ENCODE data around the gene FLVCR2. TPM values are rescaled to one million over a fixed set of nuclear protein-coding genes. Genes with fewer than 3 reads are reported as not detected.
A peak's percentile ranks its signal among the peaks of the same experiment; 100 is the strongest.

Gene FLVCR2
- total and polyA plus RNA-seq, 2 of the 13 experiments (the other 11 are each of a cell fraction or from before 2014, with no cell fraction given), result 9.9 to 10.5 TPM

DNA sequence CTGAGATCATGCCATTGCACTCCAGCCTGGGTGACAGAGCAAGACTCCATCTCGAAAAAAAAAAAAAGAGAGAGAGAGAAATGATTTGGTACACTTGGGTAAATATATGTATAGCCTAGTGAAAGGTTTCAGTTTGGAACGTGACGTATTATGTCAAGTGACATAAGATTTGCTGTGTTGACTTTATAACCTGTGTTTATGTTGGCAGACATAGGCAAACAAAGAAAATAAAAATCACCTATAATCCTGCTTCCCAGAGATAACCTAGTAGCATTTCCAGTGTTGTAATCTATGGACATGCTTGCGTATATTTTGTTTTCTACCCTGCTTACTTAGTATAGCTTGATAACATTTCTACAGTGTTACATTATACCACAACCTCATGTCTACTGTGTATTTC is 65.6 kb downstream of the FLVCR2 start (continued):
- TF ChIP-seq ZBTB42 (CRISPR knock-in tag; IDR thresholded peaks at IDR 0.05) (no peak), FOSL2 (CRISPR knock-in tag; IDR thresholded peaks at IDR 0.05) (no peak), FOXA3 (CRISPR knock-in tag; IDR thresholded peaks at IDR 0.05) (peak; percentile 76; the same call in 1 of the 2 replicates), ZNF83 (CRISPR knock-in tag; IDR thresholded peaks at IDR 0.05; ENCODE audit: borderline replicate concordance) (no peak), TBX3 (IDR thresholded peaks at IDR 0.05; ENCODE audit: borderline replicate concordance) (peak; percentile 40; the same call in 1 of the 2 replicates), GRHL1 (CRISPR knock-in tag; conservative IDR thresholded peaks at IDR 0.05) (no peak), CCDC6 (CRISPR knock-in tag; IDR thresholded peaks at IDR 0.05) (no peak), MAFG (CRISPR knock-in tag; IDR thresholded peaks at IDR 0.05) (no peak), PAX8 (CRISPR knock-in tag; IDR thresholded peaks at IDR 0.05; ENCODE audit: borderline replicate concordance) (no peak), SAP130 (CRISPR knock-in tag; IDR thresholded peaks at IDR 0.05; ENCODE audit: low read depth) (0 out of 2 replicates have a peak, but pooled peaks have one; percentile 25), DR1 (CRISPR knock-in tag; IDR thresholded peaks at IDR 0.05) (no peak), RERE (CRISPR knock-in tag; IDR thresholded peaks at IDR 0.05; ENCODE audit: low read depth) (no peak), SMC3 (IDR thresholded peaks at IDR 0.05; ENCODE audit: low read length) (no peak), ZNF263 (CRISPR knock-in tag; IDR thresholded peaks at IDR 0.05) (no peak), GLMP (CRISPR knock-in tag; IDR thresholded peaks at IDR 0.05; ENCODE audit: borderline replicate concordance) (no peak), ZNF883 (CRISPR knock-in tag; IDR thresholded peaks at IDR 0.05; ENCODE audit: not compliant biosample characterization) (no peak), MEIS2 (CRISPR knock-in tag; IDR thresholded peaks at IDR 0.05) (no peak)
- TF ChIP-seq, protein P1, sequence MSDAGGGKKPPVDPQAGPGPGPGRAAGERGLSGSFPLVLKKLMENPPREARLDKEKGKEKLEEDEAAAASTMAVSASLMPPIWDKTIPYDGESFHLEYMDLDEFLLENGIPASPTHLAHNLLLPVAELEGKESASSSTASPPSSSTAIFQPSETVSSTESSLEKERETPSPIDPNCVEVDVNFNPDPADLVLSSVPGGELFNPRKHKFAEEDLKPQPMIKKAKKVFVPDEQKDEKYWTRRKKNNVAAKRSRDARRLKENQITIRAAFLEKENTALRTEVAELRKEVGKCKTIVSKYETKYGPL (CRISPR knock-in tag; IDR thresholded peaks at IDR 0.05), result no peak
- TF ChIP-seq, protein P2, sequence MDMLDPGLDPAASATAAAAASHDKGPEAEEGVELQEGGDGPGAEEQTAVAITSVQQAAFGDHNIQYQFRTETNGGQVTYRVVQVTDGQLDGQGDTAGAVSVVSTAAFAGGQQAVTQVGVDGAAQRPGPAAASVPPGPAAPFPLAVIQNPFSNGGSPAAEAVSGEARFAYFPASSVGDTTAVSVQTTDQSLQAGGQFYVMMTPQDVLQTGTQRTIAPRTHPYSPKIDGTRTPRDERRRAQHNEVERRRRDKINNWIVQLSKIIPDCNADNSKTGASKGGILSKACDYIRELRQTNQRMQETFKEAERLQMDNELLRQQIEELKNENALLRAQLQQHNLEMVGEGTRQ (IDR thresholded peaks at IDR 0.05; ENCODE audit: low read depth, low read length), result no peak
- TF ChIP-seq, protein P2 (CRISPR knock-in tag; IDR thresholded peaks at IDR 0.05; ENCODE audit: borderline replicate concordance), result no peak

Measured in HepG2 (cell line).